Retinal pigment epithelial cell (primary cell): ENCODE measurements around the gene SLC25A2.
"Not testable (repeated sequence)": the region's sequence is repeated elsewhere in the genome, so short reads cannot be mapped to it uniquely, and the experiment has no call there.

Experiments
- DNase-seq: peaks from one replicate; pipeline ENCODE4 v3.0.0-alpha.2; 2010; ENCODE audit warnings: low read depth
- H3K4me3 ChIP-seq: 2 replicates; pipeline ENCODE4 v1.5.1; 2011; ENCODE audit warnings: mild to moderate bottlenecking, low read length, control low read depth, moderate library complexity
- TF ChIP-seq, protein P1 (sequence below): conservative IDR thresholded peaks from 2 replicates; pipeline ENCODE4 v1.5.1; 2011; ENCODE audit warnings: low read depth, low read length, control low read depth, inconsistent platforms

SLC25A2 gene

DNA sequence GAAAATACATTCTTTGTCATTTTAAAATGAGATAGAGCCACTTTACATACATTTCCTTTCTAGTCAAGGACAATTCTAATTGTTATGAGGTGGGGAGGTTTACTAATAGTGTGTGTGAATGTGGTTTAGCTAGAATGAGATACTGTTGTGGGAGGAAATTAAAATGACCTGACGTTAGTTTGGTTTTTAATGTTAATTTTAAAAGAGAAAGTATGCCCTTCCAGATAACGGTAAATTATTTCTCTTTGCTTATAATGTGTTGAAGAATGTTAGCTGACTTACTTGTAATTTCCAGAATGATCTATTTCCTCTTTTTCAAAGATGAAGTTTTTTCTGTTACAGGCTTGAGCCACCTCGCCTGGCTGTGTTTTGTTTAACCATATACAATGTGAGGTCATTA lies 18.4 kb upstream of the SLC25A2 start:
- TF ChIP-seq, protein P1, sequence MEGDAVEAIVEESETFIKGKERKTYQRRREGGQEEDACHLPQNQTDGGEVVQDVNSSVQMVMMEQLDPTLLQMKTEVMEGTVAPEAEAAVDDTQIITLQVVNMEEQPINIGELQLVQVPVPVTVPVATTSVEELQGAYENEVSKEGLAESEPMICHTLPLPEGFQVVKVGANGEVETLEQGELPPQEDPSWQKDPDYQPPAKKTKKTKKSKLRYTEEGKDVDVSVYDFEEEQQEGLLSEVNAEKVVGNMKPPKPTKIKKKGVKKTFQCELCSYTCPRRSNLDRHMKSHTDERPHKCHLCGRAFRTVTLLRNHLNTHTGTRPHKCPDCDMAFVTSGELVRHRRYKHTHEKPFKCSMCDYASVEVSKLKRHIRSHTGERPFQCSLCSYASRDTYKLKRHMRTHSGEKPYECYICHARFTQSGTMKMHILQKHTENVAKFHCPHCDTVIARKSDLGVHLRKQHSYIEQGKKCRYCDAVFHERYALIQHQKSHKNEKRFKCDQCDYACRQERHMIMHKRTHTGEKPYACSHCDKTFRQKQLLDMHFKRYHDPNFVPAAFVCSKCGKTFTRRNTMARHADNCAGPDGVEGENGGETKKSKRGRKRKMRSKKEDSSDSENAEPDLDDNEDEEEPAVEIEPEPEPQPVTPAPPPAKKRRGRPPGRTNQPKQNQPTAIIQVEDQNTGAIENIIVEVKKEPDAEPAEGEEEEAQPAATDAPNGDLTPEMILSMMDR: no peak
- DNase-seq: no peak
- H3K4me3 ChIP-seq: no peak overlapping the region

- TF ChIP-seq, protein P1: peak; percentile 93
- DNase-seq: peak; percentile 75
- H3K4me3 ChIP-seq: peak within 1 kb of the TSS; percentile 87
Observed at GRCh38 chr5:141320225-141321169, 16.6 kb upstream of the SLC25A2 start, which contains the start of gene TAF7. Gene TAF7, minus strand, starts transcription at chr5:141320784. Its CDS starts 740 bp downstream, at chr5:141320044.

- peak overlapping the region; percentile 87 for H3K4me3 ChIP-seq
- TF ChIP-seq, protein P1: no peak
Observed at GRCh38 chr5:141319699-141320098, 15.8 kb upstream of the SLC25A2 start.

GRCh38 chr5:141319202-141319601 lies 15.4 kb upstream of the SLC25A2 start:
- DNase-seq: no peak
- TF ChIP-seq, protein P1: no peak
- no peak overlapping the region for H3K4me3 ChIP-seq

More at GRCh38 chr5:141319699-141320098, 15.8 kb upstream of the SLC25A2 start:
- DNase-seq: no peak

- not testable (repeated sequence) for H3K4me3 ChIP-seq, DNase-seq
Observed at GRCh38 chr5:141316963-141317362, 13.1 kb upstream of the SLC25A2 start.

GRCh38 chr5:141313711-141314110 lies 9.9 kb upstream of the SLC25A2 start:
- TF ChIP-seq, protein P1: no peak
- DNase-seq: no peak
- H3K4me3 ChIP-seq: no peak overlapping the region

DNA sequence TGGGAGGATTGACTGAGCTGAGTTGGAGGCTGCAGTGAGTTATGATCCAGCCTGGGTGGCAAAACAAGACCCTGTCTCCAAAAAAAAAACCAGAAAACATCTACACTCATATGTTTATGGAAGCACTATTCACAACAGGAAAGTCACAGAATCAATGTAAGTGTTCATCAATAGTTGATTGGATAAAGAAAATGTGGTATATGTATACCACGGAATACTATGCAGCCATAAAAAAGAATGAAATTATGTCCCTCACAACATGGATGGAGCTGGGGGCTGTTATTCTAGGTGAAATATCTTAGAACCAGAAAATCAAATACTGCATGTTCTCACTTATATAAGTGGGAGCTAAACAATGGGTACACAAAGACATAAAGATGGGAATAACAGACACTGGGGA lies 2.8 kb upstream of the SLC25A2 start:
- TF ChIP-seq, protein P1: no peak
- DNase-seq: no peak
- no peak overlapping the region for H3K4me3 ChIP-seq
